Measurements from ENCODE around the gene TBX1. TPM values are rescaled to one million over a fixed set of nuclear protein-coding genes. Genes with fewer than 3 reads are reported as not detected.
A peak's percentile ranks its signal among the peaks of the same experiment; 100 is the strongest.

Gene TBX1
- total RNA-seq, 1 experiment from 2014 or later = 0.74 TPM

GRCh38 chr22:19722178-19722981 is 38.2 kb upstream of the TBX1 start:
- BruUV-seq (replicated peaks) = no TSS peak
- CTCF ChIA-PET = no interaction called here
- POLR2A ChIA-PET (ENCODE audit: unreplicated experiment) = no interaction called here

DNA sequence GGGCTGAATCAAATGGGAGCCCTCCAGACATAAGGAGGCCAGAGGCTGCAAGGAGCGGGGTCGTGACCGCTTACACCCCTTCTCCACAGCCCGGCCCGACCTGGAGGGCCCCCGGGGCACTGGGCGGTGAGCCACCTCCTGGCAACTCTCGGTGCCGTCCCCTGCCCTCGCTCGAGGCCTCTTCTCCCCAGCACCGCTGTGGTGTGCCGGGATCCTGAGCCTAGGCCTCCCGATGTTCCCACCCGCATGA is 37.7 kb upstream of the TBX1 start:
- intact Hi-C loops (cut with micrococcal nuclease; ENCODE audit: unreplicated experiment) = no loop called here
- no peak overlapping the region for H3K27ac ChIP-seq
- no peak for DNase-seq
- 0 out of 2 replicates have a peak, but pooled peaks cover 3% of the 10 kb centered on the region for H3K27me3 ChIP-seq (ENCODE audit: insufficient read depth, low read depth)
- H3K36me3 ChIP-seq (ENCODE audit: low read depth) = no peaks in the 10 kb centered on the region
- ChIA-PET CTCF (no interaction called here), POLR2A (ENCODE audit: unreplicated experiment) (no interaction called here)
- peak overlapping the region; percentile 51; the same call in 1 of the 2 replicates for H3K4me2 ChIP-seq
- TF ChIP-seq, protein P1, sequence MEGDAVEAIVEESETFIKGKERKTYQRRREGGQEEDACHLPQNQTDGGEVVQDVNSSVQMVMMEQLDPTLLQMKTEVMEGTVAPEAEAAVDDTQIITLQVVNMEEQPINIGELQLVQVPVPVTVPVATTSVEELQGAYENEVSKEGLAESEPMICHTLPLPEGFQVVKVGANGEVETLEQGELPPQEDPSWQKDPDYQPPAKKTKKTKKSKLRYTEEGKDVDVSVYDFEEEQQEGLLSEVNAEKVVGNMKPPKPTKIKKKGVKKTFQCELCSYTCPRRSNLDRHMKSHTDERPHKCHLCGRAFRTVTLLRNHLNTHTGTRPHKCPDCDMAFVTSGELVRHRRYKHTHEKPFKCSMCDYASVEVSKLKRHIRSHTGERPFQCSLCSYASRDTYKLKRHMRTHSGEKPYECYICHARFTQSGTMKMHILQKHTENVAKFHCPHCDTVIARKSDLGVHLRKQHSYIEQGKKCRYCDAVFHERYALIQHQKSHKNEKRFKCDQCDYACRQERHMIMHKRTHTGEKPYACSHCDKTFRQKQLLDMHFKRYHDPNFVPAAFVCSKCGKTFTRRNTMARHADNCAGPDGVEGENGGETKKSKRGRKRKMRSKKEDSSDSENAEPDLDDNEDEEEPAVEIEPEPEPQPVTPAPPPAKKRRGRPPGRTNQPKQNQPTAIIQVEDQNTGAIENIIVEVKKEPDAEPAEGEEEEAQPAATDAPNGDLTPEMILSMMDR (conservative IDR thresholded peaks at IDR 0.05) = no peak
- no peak for TF ChIP-seq EZH2 (IDR thresholded peaks at IDR 0.05; ENCODE audit: low read depth)
- H3F3A ChIP-seq (ENCODE audit: insufficient read depth, low read depth) = no peaks in the 10 kb centered on the region
- H3K4me3 ChIP-seq = no peak overlapping the region
- no peaks in the 10 kb centered on the region for H3K79me2 ChIP-seq (ENCODE audit: low read depth)
- no TSS peak for BruUV-seq (replicated peaks)
- no peaks in the 10 kb centered on the region for H3K4me1 ChIP-seq (replicated peaks; ENCODE audit: insufficient read depth)
- no peaks in the 10 kb centered on the region for H3K9me2 ChIP-seq (ENCODE audit: insufficient read depth)
- H3K9me3 ChIP-seq (ENCODE audit: insufficient read depth, low read depth) = no peaks in the 10 kb centered on the region
- no peaks in the 10 kb centered on the region for H4K20me1 ChIP-seq (ENCODE audit: insufficient read depth)
- H2AFZ ChIP-seq = no peak overlapping the region

More at GRCh38 chr22:19722178-19722981, 38.2 kb upstream of the TBX1 start:
- Histone ChIP-seq H3K4me3 (no peak overlapping the region), H4K20me1 (ENCODE audit: insufficient read depth) (no peaks in the 10 kb centered on the region), H3K4me1 (replicated peaks; ENCODE audit: insufficient read depth) (no peaks in the 10 kb centered on the region), H2AFZ (no peak overlapping the region), H3K9me3 (ENCODE audit: insufficient read depth, low read depth) (no peaks in the 10 kb centered on the region), H3K79me2 (ENCODE audit: low read depth) (no peaks in the 10 kb centered on the region), H3K27me3 (ENCODE audit: insufficient read depth, low read depth) (0 out of 2 replicates have a peak, but pooled peaks cover 3% of the 10 kb centered on the region), H3F3A (ENCODE audit: insufficient read depth, low read depth) (no peaks in the 10 kb centered on the region), H3K36me3 (ENCODE audit: low read depth) (no peaks in the 10 kb centered on the region), H3K4me2 (no peak overlapping the region), H3K9me2 (ENCODE audit: insufficient read depth) (no peaks in the 10 kb centered on the region), H3K27ac (no peak overlapping the region)
- DNase-seq = no peak
- intact Hi-C loops (cut with micrococcal nuclease; ENCODE audit: unreplicated experiment) = no loop called here
- TF ChIP-seq, protein P1 (conservative IDR thresholded peaks at IDR 0.05) = no peak

- no TSS peak for BruUV-seq (replicated peaks)
- Histone ChIP-seq H3K36me3 (ENCODE audit: low read depth) (no peaks in the 10 kb centered on the region), H3K9me3 (ENCODE audit: insufficient read depth, low read depth) (no peaks in the 10 kb centered on the region), H4K20me1 (ENCODE audit: insufficient read depth) (no peaks in the 10 kb centered on the region), H3K27me3 (ENCODE audit: insufficient read depth, low read depth) (0 out of 2 replicates have a peak, but pooled peaks cover 3% of the 10 kb centered on the region), H3K9me2 (ENCODE audit: insufficient read depth) (no peaks in the 10 kb centered on the region), H3F3A (ENCODE audit: insufficient read depth, low read depth) (no peaks in the 10 kb centered on the region), H3K4me3 (peak within 1 kb of the TSS; percentile 3; the same call in 1 of the 2 replicates), H2AFZ (no peak within 1 kb of the TSS), H3K4me1 (replicated peaks; ENCODE audit: insufficient read depth) (no peaks in the 10 kb centered on the region), H3K79me2 (ENCODE audit: low read depth) (no peaks in the 10 kb centered on the region), H3K4me2 (peak within 1 kb of the TSS; percentile 51), H3K27ac (no peak within 1 kb of the TSS)
- DNase-seq = peak in 1 of 2 experiments; percentile 30
- ChIA-PET POLR2A (ENCODE audit: unreplicated experiment) (no interaction called here), CTCF (no interaction called here)
- TF ChIP-seq, protein P1 (conservative IDR thresholded peaks at IDR 0.05) = no peak; the same call in 1 of the 2 replicates
- no peak for TF ChIP-seq EZH2 (IDR thresholded peaks at IDR 0.05; ENCODE audit: low read depth)
- intact Hi-C loops (cut with micrococcal nuclease; ENCODE audit: unreplicated experiment) = no loop called here
Measured at GRCh38 chr22:19723232-19723982, 37.2 kb upstream of the TBX1 start, which contains the start of gene GP1BB. Gene GP1BB (plus strand): TSS chr22:19723539. CDS start chr22:19723570, 31 bp downstream.
